DND-41 (cell line): ENCODE data around the gene TACR1.

Source experiments
- ATAC-seq: fragments of 200-7000 bp; cut with Tn5 transposase; 3 replicates; pipeline ENCODE4 v1.9.1; 2021; ENCODE audit warnings: low read depth; ENCODE audit not compliant: insufficient read depth
- DNase-seq: peaks from one replicate; pipeline ENCODE4 v3.0.0-alpha.2; 2020
- H2AFZ ChIP-seq: 2 replicates; pipeline ENCODE4 v1.6.0; 2012; ENCODE audit warnings: low read depth, low read length
- H3K27ac ChIP-seq: 2 replicates; pipeline ENCODE4 v1.5.1; 2012; ENCODE audit warnings: low read length, inconsistent platforms
- H3K27me3 ChIP-seq: fragments of 200-600 bp; sonication (generic); 2 replicates; pipeline ENCODE4 v1.6.0; 2012; ENCODE audit warnings: low read length, mild to moderate bottlenecking, inconsistent platforms; ENCODE audit not compliant: insufficient read depth, poor library complexity
- H3K36me3 ChIP-seq: 2 replicates; pipeline ENCODE4 v1.5.1; 2012; ENCODE audit warnings: low read length, inconsistent platforms; ENCODE audit not compliant: insufficient read depth
- H3K4me1 ChIP-seq: 2 replicates; pipeline ENCODE4 v1.5.1; 2012; ENCODE audit warnings: mild to moderate bottlenecking, low read length; ENCODE audit not compliant: insufficient read depth
- H3K4me2 ChIP-seq: 2 replicates; pipeline ENCODE4 v1.6.0; 2012; ENCODE audit warnings: mild to moderate bottlenecking, moderate library complexity, low read length, inconsistent platforms; ENCODE audit not compliant: insufficient read depth
- H3K4me3 ChIP-seq, 2 experiments: fragments of 200-600 bp in 1 of 2; shearing (Covaris generic) in 1 of 2; 2 replicates each; pipeline ENCODE4 v1.5.1; 2012 to 2016; ENCODE audit warnings: inconsistent platforms in 2 of 2, low read length in 2 of 2, mild to moderate bottlenecking in 2 of 2, low read depth in 1 of 2, moderate library complexity in 1 of 2
- H3K79me2 ChIP-seq: 2 replicates; pipeline ENCODE4 v1.6.0; 2012; ENCODE audit warnings: low read length, inconsistent platforms; ENCODE audit not compliant: insufficient read depth
- H3K9ac ChIP-seq: 2 replicates; pipeline ENCODE4 v1.6.0; 2012; ENCODE audit warnings: low read depth, mild to moderate bottlenecking, inconsistent platforms, low read length, moderate library complexity
- H3K9me3 ChIP-seq: 2 replicates; pipeline ENCODE4 v1.5.1; 2012; ENCODE audit warnings: low read length, moderate library complexity, mild to moderate bottlenecking, inconsistent platforms; ENCODE audit not compliant: insufficient read depth, severe bottlenecking
- H4K20me1 ChIP-seq: 2 replicates; pipeline ENCODE4 v1.6.0; 2012; ENCODE audit warnings: low read length; ENCODE audit not compliant: insufficient read depth
- EZH2 ChIP-seq: IDR thresholded peaks from 3 replicates; pipeline ENCODE4 v1.6.1; 2012; ENCODE audit warnings: borderline replicate concordance, low read depth, mild to moderate bottlenecking, moderate library complexity, low read length, inconsistent platforms; ENCODE audit not compliant: severe bottlenecking
- TF ChIP-seq, protein P1 (sequence below): IDR thresholded peaks from 2 replicates; pipeline ENCODE4 v1.5.1; 2012; ENCODE audit warnings: borderline replicate concordance, low read length, moderate library complexity, mild to moderate bottlenecking; ENCODE audit not compliant: poor library complexity, severe bottlenecking; ENCODE audit errors: extremely low read depth

TACR1 gene

DNA sequence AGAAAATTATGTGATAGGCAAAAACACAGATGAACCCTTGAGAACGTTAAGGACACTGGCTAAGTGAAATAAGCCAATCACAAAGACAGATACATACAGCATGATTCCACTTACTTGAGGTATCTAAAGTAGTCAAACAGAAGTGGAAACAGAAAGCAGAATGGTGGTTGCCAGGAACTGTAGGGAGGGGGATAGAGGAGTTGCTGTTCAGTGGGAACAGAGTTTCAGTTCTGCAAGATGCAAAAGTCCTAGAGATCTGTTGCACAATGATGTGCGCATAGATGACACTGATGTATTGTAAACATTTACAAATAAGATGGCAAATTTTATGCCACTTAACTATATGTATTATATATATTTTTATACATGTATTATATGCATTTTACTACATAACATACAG is 181.2 kb downstream of the TACR1 start:
- TF ChIP-seq EZH2, result no peak
- TF ChIP-seq, protein P1, sequence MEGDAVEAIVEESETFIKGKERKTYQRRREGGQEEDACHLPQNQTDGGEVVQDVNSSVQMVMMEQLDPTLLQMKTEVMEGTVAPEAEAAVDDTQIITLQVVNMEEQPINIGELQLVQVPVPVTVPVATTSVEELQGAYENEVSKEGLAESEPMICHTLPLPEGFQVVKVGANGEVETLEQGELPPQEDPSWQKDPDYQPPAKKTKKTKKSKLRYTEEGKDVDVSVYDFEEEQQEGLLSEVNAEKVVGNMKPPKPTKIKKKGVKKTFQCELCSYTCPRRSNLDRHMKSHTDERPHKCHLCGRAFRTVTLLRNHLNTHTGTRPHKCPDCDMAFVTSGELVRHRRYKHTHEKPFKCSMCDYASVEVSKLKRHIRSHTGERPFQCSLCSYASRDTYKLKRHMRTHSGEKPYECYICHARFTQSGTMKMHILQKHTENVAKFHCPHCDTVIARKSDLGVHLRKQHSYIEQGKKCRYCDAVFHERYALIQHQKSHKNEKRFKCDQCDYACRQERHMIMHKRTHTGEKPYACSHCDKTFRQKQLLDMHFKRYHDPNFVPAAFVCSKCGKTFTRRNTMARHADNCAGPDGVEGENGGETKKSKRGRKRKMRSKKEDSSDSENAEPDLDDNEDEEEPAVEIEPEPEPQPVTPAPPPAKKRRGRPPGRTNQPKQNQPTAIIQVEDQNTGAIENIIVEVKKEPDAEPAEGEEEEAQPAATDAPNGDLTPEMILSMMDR, result no peak
- no peak for ATAC-seq

DNA sequence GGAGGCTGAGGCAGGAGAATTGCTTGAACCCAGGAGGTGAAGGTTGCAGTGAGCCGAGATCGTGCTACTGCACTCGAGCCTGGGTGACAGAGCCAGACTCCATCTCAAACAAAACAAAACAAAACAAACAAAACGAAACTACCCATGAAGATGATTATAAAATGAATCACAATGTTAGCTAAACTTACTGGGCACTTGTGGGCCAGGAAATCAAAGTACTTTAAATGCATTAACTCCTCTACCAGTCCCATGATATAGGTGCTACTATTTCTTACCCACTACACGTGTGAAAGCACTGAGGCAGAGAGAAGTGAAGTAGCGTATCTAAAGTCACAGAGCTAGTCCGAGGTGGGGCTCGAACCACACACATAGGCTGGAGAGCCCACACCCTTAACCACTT is 187.2 kb downstream of the TACR1 start:
- no peaks in the 10 kb centered on the region for H3K36me3 ChIP-seq

More for the DNA sequence above, 181.2 kb downstream of the TACR1 start:
- Histone ChIP-seq H2AFZ (no peak overlapping the region), H3K9ac (no peak overlapping the region), H3K79me2 (no peaks in the 10 kb centered on the region), H3K36me3 (no peaks in the 10 kb centered on the region), H3K9me3 (no peaks in the 10 kb centered on the region), H3K27me3 (no peaks in the 10 kb centered on the region), H3K4me3 (no peak overlapping the region), H3K4me1 (no peaks in the 10 kb centered on the region), H3K27ac (no peak overlapping the region), H3K4me2 (no peak overlapping the region), H4K20me1 (no peaks in the 10 kb centered on the region)
- no peak for DNase-seq

DNA sequence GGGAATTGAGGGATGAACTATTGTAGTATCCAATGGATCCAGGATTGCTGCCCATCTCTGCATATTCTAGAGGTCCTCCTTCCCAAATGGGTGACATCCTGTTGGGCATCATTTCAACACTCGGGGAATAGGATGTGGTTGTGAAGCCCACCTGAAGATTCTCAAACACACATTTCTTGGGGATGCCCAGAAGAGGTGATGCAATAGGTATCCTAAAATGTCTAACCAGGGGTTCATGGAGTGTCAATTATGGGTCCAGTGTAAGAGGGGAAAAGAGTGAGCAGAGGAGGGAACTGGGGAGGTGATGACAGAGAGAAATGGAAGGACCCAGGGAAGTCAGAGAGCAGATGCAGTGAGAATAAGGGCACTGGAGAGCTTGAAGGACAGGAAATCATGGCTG is 188.7 kb downstream of the TACR1 start:
- no peak for ATAC-seq
- TF ChIP-seq EZH2, result no peak
- TF ChIP-seq, protein P1, result no peak
- Histone ChIP-seq H3K4me3 (no peak overlapping the region), H3K9ac (no peak overlapping the region), H3K27me3 (no peaks in the 10 kb centered on the region), H4K20me1 (no peaks in the 10 kb centered on the region; the same call in 1 of the 2 replicates), H3K9me3 (no peaks in the 10 kb centered on the region), H3K36me3 (no peaks in the 10 kb centered on the region), H3K4me1 (no peaks in the 10 kb centered on the region), H3K4me2 (no peak overlapping the region), H2AFZ (no peak overlapping the region), H3K27ac (no peak overlapping the region), H3K79me2 (no peaks in the 10 kb centered on the region)
- DNase-seq, result no peak

More for the DNA sequence above, 187.2 kb downstream of the TACR1 start:
- ATAC-seq (no peak), DNase-seq (no peak)
- Histone ChIP-seq H4K20me1 (no peaks in the 10 kb centered on the region; the same call in 1 of the 2 replicates), H3K4me3 (no peak overlapping the region), H2AFZ (no peak overlapping the region), H3K9me3 (no peaks in the 10 kb centered on the region), H3K79me2 (no peaks in the 10 kb centered on the region), H3K9ac (no peak overlapping the region), H3K4me2 (no peak overlapping the region), H3K27me3 (no peaks in the 10 kb centered on the region), H3K27ac (no peak overlapping the region), H3K4me1 (no peaks in the 10 kb centered on the region)
- no peak for TF ChIP-seq EZH2
- TF ChIP-seq, protein P1, result no peak

- DNase-seq, result no peak
- Histone ChIP-seq H3K4me2 (no peak overlapping the region), H3K27ac (no peak overlapping the region), H3K79me2 (no peaks in the 10 kb centered on the region), H3K4me3 (no peak overlapping the region), H4K20me1 (no peaks in the 10 kb centered on the region; the same call in 1 of the 2 replicates), H3K4me1 (no peaks in the 10 kb centered on the region), H3K27me3 (no peaks in the 10 kb centered on the region), H3K9me3 (no peaks in the 10 kb centered on the region), H3K9ac (no peak overlapping the region), H3K36me3 (no peaks in the 10 kb centered on the region), H2AFZ (no peak overlapping the region)
- no peak for ATAC-seq
- TF ChIP-seq EZH2, result no peak
Observed at GRCh38 chr2:75007819-75008218, 191.5 kb downstream of the TACR1 start.
